Ishikawa (cell line): ENCODE data around the gene MTMR4.

Source experiments
- CEBPB ChIP-seq: IDR thresholded peaks from 2 replicates; pipeline ENCODE4 v1.6.1; 2012
- CREB1 ChIP-seq: IDR thresholded peaks from 2 replicates; pipeline ENCODE4 v1.6.1; 2012; ENCODE audit warnings: low read depth
- EGR1 ChIP-seq: IDR thresholded peaks from 2 replicates; pipeline ENCODE4 v1.6.1; 2012
- EP300 ChIP-seq: IDR thresholded peaks from 2 replicates; pipeline ENCODE4 v1.6.1; 2012; ENCODE audit warnings: borderline replicate concordance
- FOXM1 ChIP-seq: IDR thresholded peaks from 2 replicates; pipeline ENCODE4 v1.6.1; 2012; ENCODE audit warnings: low read depth, borderline replicate concordance
- MAX ChIP-seq: IDR thresholded peaks from 2 replicates; pipeline ENCODE4 v1.6.1; 2012
- NFIC ChIP-seq: IDR thresholded peaks from 2 replicates; pipeline ENCODE4 v1.6.1; 2012
- RAD21 ChIP-seq: IDR thresholded peaks from 2 replicates; pipeline ENCODE4 v1.6.1; 2012; ENCODE audit warnings: low read depth
- REST ChIP-seq: IDR thresholded peaks from 2 replicates; pipeline ENCODE4 v1.6.1; 2012; ENCODE audit warnings: low read depth, mild to moderate bottlenecking
- TAF1 ChIP-seq: IDR thresholded peaks from 2 replicates; pipeline ENCODE4 v1.6.1; 2012; ENCODE audit warnings: low read depth, mild to moderate bottlenecking
- TCF12 ChIP-seq: IDR thresholded peaks from 2 replicates; pipeline ENCODE4 v1.6.1; 2012; ENCODE audit warnings: low read depth
- TEAD4 ChIP-seq: IDR thresholded peaks from 2 replicates; pipeline ENCODE4 v1.6.1; 2012
- USF1 ChIP-seq: IDR thresholded peaks from 2 replicates; pipeline ENCODE4 v1.6.1; 2012
- YY1 ChIP-seq: IDR thresholded peaks from 2 replicates; pipeline ENCODE4 v1.6.1; 2012; ENCODE audit warnings: low read depth
- ZBTB7A ChIP-seq: IDR thresholded peaks from 2 replicates; pipeline ENCODE4 v1.6.1; 2012; ENCODE audit warnings: low read depth

MTMR4 gene

GRCh38 chr17:58528443-58528842 lies 14.0 kb upstream of the MTMR4 start:
- no peak for TF ChIP-seq RAD21

- 0 out of 2 replicates have a peak, but pooled peaks have one; percentile 6 for TF ChIP-seq USF1
- no peak for TF ChIP-seq CEBPB
These were observed 13.5 kb upstream of the MTMR4 start for GRCh38 chr17:58527949-58528348.

- TF ChIP-seq ZBTB7A (no peak), FOXM1 (no peak), CEBPB (no peak), MAX (no peak), EP300 (no peak), EGR1 (no peak), RAD21 (no peak), TEAD4 (no peak), YY1 (no peak), CREB1 (no peak), TCF12 (no peak), USF1 (no peak), NFIC (no peak), TAF1 (no peak), REST (no peak)
These were observed 12.9 kb upstream of the MTMR4 start for GRCh38 chr17:58527306-58527705.

- no peak for TF ChIP-seq TCF12
These were observed 10.8 kb upstream of the MTMR4 start for GRCh38 chr17:58525239-58525638.

GRCh38 chr17:58521680-58522079 lies 7.2 kb upstream of the MTMR4 start:
- TF ChIP-seq NFIC (no peak), REST (no peak), USF1 (no peak), CEBPB (no peak), TAF1 (no peak), ZBTB7A (no peak), EP300 (no peak), EGR1 (no peak)

- TF ChIP-seq REST (no peak), MAX (no peak), YY1 (no peak)
These were observed 6.5 kb upstream of the MTMR4 start for GRCh38 chr17:58520843-58521430.
